AG08396 (cell line): ENCODE results near the gene LHX4.

Source experiments
- DNase-seq: peaks from one replicate; pipeline ENCODE4 v3.0.0; 2012; ENCODE audit warnings: low spot score, mixed read lengths

LHX4 gene

GRCh38 chr1:180243517-180244221, 13.6 kb downstream of the LHX4 start:
- no peak for DNase-seq

- no peak for DNase-seq
Observed at GRCh38 chr1:180244840-180245239, 14.8 kb downstream of the LHX4 start.

- no peak for DNase-seq
Observed at GRCh38 chr1:180246579-180246978, 16.5 kb downstream of the LHX4 start.

- no peak for DNase-seq
Observed at GRCh38 chr1:180247061-180247460, 17.0 kb downstream of the LHX4 start.

- DNase-seq: no peak
Observed at GRCh38 chr1:180247580-180247979, 17.5 kb downstream of the LHX4 start.

GRCh38 chr1:180248176-180248575, 18.1 kb downstream of the LHX4 start:
- no peak for DNase-seq

- no peak for DNase-seq
Observed at GRCh38 chr1:180248731-180249681, 18.9 kb downstream of the LHX4 start.

- no peak for DNase-seq
Observed at GRCh38 chr1:180249725-180250498, 19.8 kb downstream of the LHX4 start.

- DNase-seq: no peak
Observed at GRCh38 chr1:180250499-180250770, 20.4 kb downstream of the LHX4 start.

- no peak for DNase-seq
Observed at GRCh38 chr1:180250883-180251509, 20.9 kb downstream of the LHX4 start.

- no peak for DNase-seq
Observed at GRCh38 chr1:180251526-180252305, 21.7 kb downstream of the LHX4 start.

GRCh38 chr1:180252638-180253536, 22.8 kb downstream of the LHX4 start:
- peak; percentile 79 for DNase-seq

- DNase-seq: no peak
Observed at GRCh38 chr1:180253585-180254495, 23.8 kb downstream of the LHX4 start.

- DNase-seq: no peak
Observed at GRCh38 chr1:180254496-180254819, 24.4 kb downstream of the LHX4 start.

- no peak for DNase-seq
Observed at GRCh38 chr1:180254854-180255253, 24.8 kb downstream of the LHX4 start.

GRCh38 chr1:180255536-180256340, 25.7 kb downstream of the LHX4 start:
- DNase-seq: no peak

GRCh38 chr1:180256341-180257027, 26.4 kb downstream of the LHX4 start:
- no peak for DNase-seq

- DNase-seq: no peak
Observed at GRCh38 chr1:180257028-180257386, 26.9 kb downstream of the LHX4 start.
